ENCODE data around the gene DEAF1.

DNA sequence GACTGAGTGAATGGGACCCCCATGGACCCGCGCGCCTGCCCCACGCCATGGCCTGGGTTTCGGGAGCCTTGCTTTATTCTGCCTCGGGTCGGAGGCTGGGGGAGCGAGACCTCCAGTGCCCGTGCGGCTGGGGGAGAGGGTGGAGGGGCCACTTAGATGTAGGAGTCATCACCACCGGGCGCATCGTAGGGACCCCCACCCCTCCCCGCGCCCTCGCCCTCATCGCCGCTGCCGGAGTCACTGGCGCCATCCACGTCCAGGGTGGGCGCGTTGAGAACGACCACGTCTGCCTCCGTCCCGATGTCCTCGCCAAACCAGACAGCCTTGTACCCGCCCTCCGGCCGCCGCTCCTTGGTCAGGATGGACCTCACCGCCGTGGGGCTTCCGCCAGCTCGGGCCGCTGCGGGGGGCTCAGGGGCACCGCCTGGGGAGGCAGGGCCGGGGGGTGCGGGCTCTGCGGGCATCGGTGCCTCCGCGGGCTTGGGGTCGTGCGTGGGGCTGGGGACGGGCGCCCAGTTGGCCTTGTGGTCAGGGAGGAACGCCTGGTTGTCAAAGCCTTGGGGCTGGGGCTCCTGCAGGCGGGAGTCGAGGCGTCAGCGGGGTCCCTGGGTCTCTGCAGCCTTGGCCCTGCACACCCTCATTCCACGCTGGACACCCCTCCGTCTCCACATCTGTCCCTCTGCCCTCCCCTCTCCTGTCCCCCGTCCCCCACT lies 77.7 kb downstream of the DEAF1 start:
- TF ChIP-seq CTCF (IDR thresholded peaks at IDR 0.05; ENCODE audit: insufficient read depth, low read length) (no peak), GABPA (IDR thresholded peaks at IDR 0.05; ENCODE audit: low read depth) (no peak), POLR2AphosphoS5 (IDR thresholded peaks at IDR 0.05; ENCODE audit: low read depth) (no peak), SPI1 (IDR thresholded peaks at IDR 0.05; ENCODE audit: borderline replicate concordance, low read depth) (no peak)
- TF ChIP-seq, protein P1, sequence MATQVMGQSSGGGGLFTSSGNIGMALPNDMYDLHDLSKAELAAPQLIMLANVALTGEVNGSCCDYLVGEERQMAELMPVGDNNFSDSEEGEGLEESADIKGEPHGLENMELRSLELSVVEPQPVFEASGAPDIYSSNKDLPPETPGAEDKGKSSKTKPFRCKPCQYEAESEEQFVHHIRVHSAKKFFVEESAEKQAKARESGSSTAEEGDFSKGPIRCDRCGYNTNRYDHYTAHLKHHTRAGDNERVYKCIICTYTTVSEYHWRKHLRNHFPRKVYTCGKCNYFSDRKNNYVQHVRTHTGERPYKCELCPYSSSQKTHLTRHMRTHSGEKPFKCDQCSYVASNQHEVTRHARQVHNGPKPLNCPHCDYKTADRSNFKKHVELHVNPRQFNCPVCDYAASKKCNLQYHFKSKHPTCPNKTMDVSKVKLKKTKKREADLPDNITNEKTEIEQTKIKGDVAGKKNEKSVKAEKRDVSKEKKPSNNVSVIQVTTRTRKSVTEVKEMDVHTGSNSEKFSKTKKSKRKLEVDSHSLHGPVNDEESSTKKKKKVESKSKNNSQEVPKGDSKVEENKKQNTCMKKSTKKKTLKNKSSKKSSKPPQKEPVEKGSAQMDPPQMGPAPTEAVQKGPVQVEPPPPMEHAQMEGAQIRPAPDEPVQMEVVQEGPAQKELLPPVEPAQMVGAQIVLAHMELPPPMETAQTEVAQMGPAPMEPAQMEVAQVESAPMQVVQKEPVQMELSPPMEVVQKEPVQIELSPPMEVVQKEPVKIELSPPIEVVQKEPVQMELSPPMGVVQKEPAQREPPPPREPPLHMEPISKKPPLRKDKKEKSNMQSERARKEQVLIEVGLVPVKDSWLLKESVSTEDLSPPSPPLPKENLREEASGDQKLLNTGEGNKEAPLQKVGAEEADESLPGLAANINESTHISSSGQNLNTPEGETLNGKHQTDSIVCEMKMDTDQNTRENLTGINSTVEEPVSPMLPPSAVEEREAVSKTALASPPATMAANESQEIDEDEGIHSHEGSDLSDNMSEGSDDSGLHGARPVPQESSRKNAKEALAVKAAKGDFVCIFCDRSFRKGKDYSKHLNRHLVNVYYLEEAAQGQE (IDR thresholded peaks at IDR 0.05; ENCODE audit: insufficient replicate concordance, low read depth), result no peak
